ENCODE data around the gene CADPS2. TPM values are rescaled to one million over a fixed set of nuclear protein-coding genes. Genes with fewer than 3 reads are reported as not detected.

The CADPS2 gene
- total RNA-seq, 1 experiment from 2014 or later = 12.2 TPM

DNA sequence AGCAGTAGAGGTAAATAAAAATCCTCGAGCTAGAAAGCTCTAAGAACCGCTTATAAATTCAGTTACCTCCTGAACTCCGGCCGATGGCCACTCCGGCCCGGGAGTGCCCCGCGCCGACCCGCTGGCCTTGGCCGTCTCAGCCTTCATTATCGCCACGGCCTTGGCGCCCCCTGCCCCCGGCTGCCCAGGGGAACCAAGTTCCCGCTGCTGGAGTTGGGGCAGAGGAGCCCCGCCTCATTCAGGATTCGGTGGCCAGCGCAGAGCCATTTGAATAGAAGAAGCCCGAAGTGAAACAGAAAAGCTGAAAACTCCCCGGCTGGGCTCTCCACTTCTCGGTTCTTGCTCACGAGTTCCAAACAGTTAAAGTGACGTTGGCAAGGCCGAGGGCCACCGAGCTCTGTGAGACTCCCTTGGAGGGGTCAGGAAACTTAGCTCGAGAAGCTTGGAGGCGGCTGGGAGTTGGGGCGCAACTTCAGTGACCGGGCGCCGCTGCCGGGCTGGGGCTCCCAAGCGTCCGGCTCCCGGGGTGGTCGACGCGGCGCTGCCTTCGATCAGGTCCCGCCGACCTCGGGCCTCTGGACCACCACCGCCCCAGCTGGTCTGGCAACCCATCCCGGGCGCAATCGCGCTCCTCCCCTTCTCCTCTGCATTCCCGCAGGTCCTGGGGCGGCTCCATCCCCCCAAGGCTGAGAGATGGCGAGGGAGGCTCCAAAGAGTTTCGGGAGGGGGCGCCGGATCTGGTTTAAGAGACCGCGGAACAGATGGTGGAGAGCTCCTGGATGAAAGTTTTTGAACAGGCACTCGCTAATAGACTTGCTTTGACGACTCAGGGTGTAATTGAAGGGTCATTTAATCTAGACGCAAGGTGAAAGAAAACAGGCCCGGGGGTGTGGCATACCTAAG is 575.9 kb downstream of the CADPS2 start (continued):
- TF ChIP-seq, protein P1, sequence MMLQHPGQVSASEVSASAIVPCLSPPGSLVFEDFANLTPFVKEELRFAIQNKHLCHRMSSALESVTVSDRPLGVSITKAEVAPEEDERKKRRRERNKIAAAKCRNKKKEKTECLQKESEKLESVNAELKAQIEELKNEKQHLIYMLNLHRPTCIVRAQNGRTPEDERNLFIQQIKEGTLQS (CRISPR knock-in tag; conservative IDR thresholded peaks at IDR 0.05) = no peak
- peak; percentile 61; the same call in 1 of the 2 replicates for TF ChIP-seq SP1 (CRISPR knock-in tag; conservative IDR thresholded peaks at IDR 0.05)
- TF ChIP-seq ZNF671 (CRISPR knock-in tag; IDR thresholded peaks at IDR 0.05) = no peak
- no peak for TF ChIP-seq ZNF396 (CRISPR knock-in tag; IDR thresholded peaks at IDR 0.05; ENCODE audit: borderline replicate concordance)
- TF ChIP-seq, protein P2, sequence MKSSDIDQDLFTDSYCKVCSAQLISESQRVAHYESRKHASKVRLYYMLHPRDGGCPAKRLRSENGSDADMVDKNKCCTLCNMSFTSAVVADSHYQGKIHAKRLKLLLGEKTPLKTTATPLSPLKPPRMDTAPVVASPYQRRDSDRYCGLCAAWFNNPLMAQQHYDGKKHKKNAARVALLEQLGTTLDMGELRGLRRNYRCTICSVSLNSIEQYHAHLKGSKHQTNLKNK (CRISPR knock-in tag; IDR thresholded peaks at IDR 0.05) = no peak
- no peak for TF ChIP-seq ZNF416 (CRISPR knock-in tag; IDR thresholded peaks at IDR 0.05)
- no peak for TF ChIP-seq ZNF263 (CRISPR knock-in tag; IDR thresholded peaks at IDR 0.05; ENCODE audit: low read depth)

DNA sequence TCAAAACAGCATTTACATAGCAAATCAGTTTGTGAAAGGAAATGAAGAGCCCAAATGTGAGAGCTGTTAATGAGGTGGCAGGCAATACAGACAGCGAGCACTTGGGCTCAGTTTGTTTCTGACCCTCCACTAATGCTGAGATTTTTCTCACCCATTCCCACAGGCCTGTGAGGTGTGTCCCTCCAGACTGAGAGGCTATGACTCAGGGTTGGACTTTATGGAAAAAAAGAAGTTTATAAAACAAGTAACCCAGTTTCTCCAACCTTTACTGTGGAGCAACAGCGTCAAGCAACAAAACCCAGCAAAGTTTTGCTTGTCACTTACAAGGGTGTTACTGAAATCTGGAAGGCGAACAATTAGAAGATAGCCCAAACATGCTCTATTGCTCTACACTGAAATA is 576.8 kb downstream of the CADPS2 start:
- Mint-ChIP-seq H3K27ac (peak overlapping the region; percentile 80), H3K27me3 (ENCODE audit: low read depth) (peaks cover 91% of the 10 kb centered on the region)

DNA sequence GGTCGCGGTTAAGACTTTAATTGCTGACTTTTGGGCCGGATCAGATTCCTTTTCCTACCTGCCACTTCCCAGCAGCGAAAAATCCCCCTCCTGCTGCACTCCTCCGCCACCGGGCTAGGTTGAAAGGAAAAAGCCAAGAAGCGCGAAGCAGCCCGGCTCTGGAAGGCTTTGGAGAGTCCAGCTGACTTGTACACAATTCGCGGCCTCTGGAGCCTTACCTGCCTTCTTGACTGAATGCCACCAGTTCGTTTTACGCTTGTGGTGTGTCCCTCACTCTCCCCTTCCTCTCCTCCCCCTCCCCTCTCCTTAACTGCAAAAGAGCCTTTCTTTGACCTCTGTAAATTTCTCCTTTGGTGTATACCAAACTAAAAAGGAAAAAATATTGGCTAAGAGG is 579.0 kb downstream of the CADPS2 start:
- Mint-ChIP-seq H3K4me1 (peaks cover 54% of the 10 kb centered on the region), H3K27me3 (ENCODE audit: low read depth) (peaks cover 91% of the 10 kb centered on the region), H3K36me3 (no peaks in the 10 kb centered on the region), H3K4me3 (peak overlapping the region; percentile 92), H3K9me3 (no peaks in the 10 kb centered on the region), H3K27ac (0 out of 2 replicates have a peak overlapping the region, but pooled peaks have one; percentile 29)
- DNase-seq (ENCODE audit: low spot score) (peak; percentile 54), ATAC-seq (no peak)
- TF ChIP-seq FOXP1 (CRISPR knock-in tag; IDR thresholded peaks at IDR 0.05; ENCODE audit: borderline replicate concordance) = no peak
- no peak for TF ChIP-seq GTF2I (CRISPR knock-in tag; conservative IDR thresholded peaks at IDR 0.05)
- no peak for TF ChIP-seq ZNF138 (CRISPR knock-in tag; conservative IDR thresholded peaks at IDR 0.05)
- peak; percentile 43; the same call in 1 of the 2 replicates for TF ChIP-seq KAT7 (CRISPR knock-in tag; IDR thresholded peaks at IDR 0.05; ENCODE audit: borderline replicate concordance)
- TF ChIP-seq, protein P3, sequence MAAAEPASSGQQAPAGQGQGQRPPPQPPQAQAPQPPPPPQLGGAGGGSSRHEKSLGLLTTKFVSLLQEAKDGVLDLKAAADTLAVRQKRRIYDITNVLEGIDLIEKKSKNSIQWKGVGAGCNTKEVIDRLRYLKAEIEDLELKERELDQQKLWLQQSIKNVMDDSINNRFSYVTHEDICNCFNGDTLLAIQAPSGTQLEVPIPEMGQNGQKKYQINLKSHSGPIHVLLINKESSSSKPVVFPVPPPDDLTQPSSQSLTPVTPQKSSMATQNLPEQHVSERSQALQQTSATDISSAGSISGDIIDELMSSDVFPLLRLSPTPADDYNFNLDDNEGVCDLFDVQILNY (CRISPR knock-in tag; IDR thresholded peaks at IDR 0.05) = no peak
- ChIA-PET CTCF (interaction anchor here (1.5 kb wide), 1 partner anchor 11 kb away, joined by 4 read pairs; no protein-coding TSS in a partner anchor), POLR2A (no interaction called here)

More for the DNA sequence above, 576.8 kb downstream of the CADPS2 start:
- peak overlapping the region; percentile 85 for H3K4me3 Mint-ChIP-seq
- ChIA-PET CTCF (interaction anchor here (1.2 to 1.6 kb wide), 3 partner anchors 11 to 217 kb away, joined by 3 to 6 read pairs (median 4); no protein-coding TSS in a partner anchor), POLR2A (interaction anchor here (1.2 kb wide), 1 partner anchor 71 kb away, joined by 4 read pairs; no protein-coding TSS in a partner anchor)
- no peak for DNase-seq (ENCODE audit: low spot score)
- no peaks in the 10 kb centered on the region for H3K9me3 Mint-ChIP-seq
- no peak for ATAC-seq
- peaks cover 54% of the 10 kb centered on the region for H3K4me1 Mint-ChIP-seq
- TF ChIP-seq ATF1 (CRISPR knock-in tag; IDR thresholded peaks at IDR 0.05) = no peak
- TF ChIP-seq, protein P4, sequence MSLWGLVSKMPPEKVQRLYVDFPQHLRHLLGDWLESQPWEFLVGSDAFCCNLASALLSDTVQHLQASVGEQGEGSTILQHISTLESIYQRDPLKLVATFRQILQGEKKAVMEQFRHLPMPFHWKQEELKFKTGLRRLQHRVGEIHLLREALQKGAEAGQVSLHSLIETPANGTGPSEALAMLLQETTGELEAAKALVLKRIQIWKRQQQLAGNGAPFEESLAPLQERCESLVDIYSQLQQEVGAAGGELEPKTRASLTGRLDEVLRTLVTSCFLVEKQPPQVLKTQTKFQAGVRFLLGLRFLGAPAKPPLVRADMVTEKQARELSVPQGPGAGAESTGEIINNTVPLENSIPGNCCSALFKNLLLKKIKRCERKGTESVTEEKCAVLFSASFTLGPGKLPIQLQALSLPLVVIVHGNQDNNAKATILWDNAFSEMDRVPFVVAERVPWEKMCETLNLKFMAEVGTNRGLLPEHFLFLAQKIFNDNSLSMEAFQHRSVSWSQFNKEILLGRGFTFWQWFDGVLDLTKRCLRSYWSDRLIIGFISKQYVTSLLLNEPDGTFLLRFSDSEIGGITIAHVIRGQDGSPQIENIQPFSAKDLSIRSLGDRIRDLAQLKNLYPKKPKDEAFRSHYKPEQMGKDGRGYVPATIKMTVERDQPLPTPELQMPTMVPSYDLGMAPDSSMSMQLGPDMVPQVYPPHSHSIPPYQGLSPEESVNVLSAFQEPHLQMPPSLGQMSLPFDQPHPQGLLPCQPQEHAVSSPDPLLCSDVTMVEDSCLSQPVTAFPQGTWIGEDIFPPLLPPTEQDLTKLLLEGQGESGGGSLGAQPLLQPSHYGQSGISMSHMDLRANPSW (CRISPR knock-in tag; conservative IDR thresholded peaks at IDR 0.05; ENCODE audit: low read depth) = no peak
- TF ChIP-seq, protein P5, sequence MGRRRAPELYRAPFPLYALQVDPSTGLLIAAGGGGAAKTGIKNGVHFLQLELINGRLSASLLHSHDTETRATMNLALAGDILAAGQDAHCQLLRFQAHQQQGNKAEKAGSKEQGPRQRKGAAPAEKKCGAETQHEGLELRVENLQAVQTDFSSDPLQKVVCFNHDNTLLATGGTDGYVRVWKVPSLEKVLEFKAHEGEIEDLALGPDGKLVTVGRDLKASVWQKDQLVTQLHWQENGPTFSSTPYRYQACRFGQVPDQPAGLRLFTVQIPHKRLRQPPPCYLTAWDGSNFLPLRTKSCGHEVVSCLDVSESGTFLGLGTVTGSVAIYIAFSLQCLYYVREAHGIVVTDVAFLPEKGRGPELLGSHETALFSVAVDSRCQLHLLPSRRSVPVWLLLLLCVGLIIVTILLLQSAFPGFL (CRISPR knock-in tag; IDR thresholded peaks at IDR 0.05; ENCODE audit: borderline replicate concordance) = no peak
- TF ChIP-seq, protein P6, sequence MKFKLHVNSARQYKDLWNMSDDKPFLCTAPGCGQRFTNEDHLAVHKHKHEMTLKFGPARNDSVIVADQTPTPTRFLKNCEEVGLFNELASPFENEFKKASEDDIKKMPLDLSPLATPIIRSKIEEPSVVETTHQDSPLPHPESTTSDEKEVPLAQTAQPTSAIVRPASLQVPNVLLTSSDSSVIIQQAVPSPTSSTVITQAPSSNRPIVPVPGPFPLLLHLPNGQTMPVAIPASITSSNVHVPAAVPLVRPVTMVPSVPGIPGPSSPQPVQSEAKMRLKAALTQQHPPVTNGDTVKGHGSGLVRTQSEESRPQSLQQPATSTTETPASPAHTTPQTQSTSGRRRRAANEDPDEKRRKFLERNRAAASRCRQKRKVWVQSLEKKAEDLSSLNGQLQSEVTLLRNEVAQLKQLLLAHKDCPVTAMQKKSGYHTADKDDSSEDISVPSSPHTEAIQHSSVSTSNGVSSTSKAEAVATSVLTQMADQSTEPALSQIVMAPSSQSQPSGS (CRISPR knock-in tag; IDR thresholded peaks at IDR 0.05; ENCODE audit: borderline replicate concordance, low read depth) = no peak
- TF ChIP-seq CREM (CRISPR knock-in tag; IDR thresholded peaks at IDR 0.05) = no peak
- no peak for TF ChIP-seq TEAD1 (CRISPR knock-in tag; IDR thresholded peaks at IDR 0.05)
- no peak for TF ChIP-seq GABPB1 (CRISPR knock-in tag; IDR thresholded peaks at IDR 0.05)
- no peak for TF ChIP-seq FOXK1 (CRISPR knock-in tag; IDR thresholded peaks at IDR 0.05)
- H3K36me3 Mint-ChIP-seq = no peaks in the 10 kb centered on the region

Data from WTC11 (cell line).